Measurements from ENCODE around the gene SLC5A2.
"Not testable (repeated sequence)": the region's sequence is repeated elsewhere in the genome, so short reads cannot be mapped to it uniquely, and the experiment has no call there.

SLC5A2 gene

GRCh38 chr16:31477220-31478216, 5.4 kb upstream of the SLC5A2 start:
- no peak for DNase-seq

DNA sequence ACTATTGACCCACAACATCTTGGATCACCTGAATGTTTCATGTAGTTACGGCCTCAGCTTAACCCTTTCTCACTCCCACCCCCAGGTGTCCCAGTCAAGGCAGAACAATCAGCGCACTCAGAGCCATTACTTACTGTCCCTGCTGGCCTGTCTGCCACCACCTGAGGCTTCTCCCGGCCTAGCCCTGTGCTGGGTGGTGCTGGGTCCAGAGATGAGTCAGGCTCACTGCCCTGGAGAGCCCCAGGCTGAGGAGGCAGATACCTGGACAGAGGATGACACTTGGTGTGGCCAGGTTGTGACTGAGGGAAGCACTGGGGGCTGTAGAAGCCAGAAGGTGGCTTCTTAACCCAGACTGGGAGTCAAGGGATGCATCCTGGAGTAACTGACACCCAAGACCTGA, 4.0 kb upstream of the SLC5A2 start:
- no peak for DNase-seq

DNA sequence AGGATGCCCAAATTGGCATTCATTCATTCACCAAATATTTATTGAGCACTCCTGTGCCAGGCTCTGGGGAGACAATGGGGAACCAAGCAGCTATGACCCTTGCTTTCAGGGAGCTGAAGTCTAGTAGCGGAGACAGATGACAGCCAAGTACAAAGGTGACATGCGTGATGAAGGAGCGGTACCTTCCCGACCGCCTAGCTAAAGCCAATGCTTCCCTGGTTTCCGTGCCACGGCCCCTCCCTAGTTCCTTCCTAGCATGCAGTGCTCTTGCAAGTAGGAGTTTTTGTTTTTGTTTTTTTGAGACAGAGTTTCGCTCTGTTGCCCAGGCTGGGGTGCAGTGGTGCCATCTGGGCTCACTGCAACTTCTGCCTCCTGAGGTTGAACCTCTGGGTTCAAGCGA, 3.2 kb upstream of the SLC5A2 start:
- no peak for DNase-seq

GRCh38 chr16:31480851-31481536, 1.9 kb upstream of the SLC5A2 start:
- DNase-seq = no peak

- DNase-seq = not testable (repeated sequence)
Observed at GRCh38 chr16:31484048-31484447, 1.1 kb downstream of the SLC5A2 start.

GRCh38 chr16:31484491-31485171, 1.7 kb downstream of the SLC5A2 start:
- DNase-seq = no peak

DNA sequence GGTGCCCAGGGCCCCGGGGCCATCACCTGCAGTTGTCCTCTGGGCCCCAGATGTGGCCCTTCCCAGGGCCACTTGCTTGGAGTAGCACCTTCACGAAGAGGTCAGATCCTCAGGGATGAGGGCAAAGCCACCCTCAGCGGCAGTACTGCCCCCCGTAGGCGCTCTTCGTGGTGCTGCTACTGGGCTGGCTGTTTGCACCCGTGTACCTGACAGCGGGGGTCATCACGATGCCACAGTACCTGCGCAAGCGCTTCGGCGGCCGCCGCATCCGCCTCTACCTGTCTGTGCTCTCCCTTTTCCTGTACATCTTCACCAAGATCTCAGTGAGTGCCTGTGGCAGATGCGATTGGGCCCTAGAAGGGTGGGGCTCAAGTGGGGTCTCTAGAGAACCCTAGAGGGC, 2.6 kb downstream of the SLC5A2 start:
- no peak for DNase-seq

DNA sequence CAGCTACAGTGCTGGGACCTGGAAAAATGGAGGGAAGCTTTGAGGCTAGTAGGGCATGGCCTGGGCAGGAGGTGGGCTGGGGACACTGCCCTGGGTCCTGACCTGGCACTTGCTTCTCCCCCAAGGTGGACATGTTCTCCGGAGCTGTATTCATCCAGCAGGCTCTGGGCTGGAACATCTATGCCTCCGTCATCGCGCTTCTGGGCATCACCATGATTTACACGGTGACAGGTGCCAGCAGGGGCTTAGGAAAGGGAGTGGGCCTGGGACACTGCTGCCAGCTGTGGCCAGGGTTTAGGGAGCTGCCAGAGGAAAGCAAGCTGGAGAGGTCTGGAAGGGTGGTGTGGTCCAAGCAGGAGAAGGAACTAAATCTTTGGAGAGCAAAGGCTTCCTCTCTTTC, 3.1 kb downstream of the SLC5A2 start:
- DNase-seq = no peak

- no peak for DNase-seq
Observed at GRCh38 chr16:31487071-31487719, 4.3 kb downstream of the SLC5A2 start.

- DNase-seq = no peak
Observed at GRCh38 chr16:31487720-31488467, 5.0 kb downstream of the SLC5A2 start.

DNA sequence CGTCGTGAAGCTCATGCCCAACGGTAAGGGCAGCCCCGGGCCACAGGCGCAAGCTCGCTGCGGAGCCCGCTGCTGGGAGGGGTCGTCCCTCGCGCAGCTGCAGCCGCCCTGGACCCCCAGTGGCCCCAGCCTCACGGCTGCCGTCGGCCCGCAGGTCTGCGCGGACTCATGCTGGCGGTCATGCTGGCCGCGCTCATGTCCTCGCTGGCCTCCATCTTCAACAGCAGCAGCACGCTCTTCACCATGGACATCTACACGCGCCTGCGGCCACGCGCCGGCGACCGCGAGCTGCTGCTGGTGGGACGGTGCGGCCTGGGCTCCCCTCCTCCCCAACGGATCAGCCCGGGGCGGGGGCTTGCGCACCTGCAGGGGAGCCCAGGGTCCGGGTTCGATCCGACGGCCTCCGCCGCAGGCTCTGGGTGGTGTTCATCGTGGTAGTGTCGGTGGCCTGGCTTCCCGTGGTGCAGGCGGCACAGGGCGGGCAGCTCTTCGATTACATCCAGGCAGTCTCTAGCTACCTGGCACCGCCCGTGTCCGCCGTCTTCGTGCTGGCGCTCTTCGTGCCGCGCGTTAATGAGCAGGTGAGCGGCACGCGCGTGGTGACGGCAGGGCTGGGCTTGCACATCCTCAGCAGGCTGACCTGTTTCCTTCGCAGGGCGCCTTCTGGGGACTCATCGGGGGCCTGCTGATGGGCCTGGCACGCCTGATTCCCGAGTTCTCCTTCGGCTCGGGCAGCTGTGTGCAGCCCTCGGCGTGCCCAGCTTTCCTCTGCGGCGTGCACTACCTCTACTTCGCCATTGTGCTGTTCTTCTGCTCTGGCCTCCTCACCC, 5.8 kb downstream of the SLC5A2 start:
- no peak for DNase-seq

DNA sequence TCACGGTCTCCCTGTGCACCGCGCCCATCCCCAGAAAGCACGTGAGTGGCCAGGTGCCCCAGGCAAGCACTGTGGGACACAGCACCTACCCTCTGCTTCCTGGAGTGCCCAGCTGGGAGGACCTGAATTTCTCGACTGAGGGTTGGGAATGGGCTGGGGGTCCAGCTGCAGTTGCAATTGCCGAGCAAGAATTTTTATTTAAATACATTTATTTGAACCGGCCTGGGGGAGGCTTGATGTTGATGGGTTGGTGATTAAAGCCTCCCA, 6.3 kb downstream of the SLC5A2 start:
- DNase-seq = no peak

GRCh38 chr16:31489616-31490584, 7.0 kb downstream of the SLC5A2 start:
- no peak for DNase-seq

GRCh38 chr16:31491778-31492418, 9.0 kb downstream of the SLC5A2 start:
- DNase-seq = no peak

- DNase-seq = no peak
Observed at GRCh38 chr16:31493506-31494125, 10.7 kb downstream of the SLC5A2 start.

GRCh38 chr16:31496670-31497069, 13.7 kb downstream of the SLC5A2 start:
- no peak for DNase-seq

DNA sequence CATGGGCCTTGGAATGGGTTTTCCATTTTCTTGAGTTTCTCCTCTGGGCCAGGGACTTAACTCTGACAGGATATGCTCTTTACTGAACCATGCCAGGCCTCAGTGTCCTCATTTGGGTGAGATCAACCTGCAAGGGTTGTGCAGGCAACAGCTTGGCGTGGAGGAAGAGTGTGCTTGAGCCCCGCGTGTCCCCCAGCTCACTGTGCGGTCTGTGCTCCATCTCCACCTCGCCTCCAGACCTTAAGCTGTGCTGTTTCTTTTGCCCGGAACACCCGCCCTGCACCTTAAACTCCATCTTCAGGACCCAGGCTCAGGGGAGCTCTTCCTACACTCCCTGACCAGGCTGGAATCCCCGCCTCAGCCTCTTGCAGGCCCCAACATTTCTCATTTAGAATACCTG, 15.6 kb downstream of the SLC5A2 start:
- DNase-seq = no peak

- no peak for DNase-seq
Observed at GRCh38 chr16:31499928-31500327, 17.0 kb downstream of the SLC5A2 start.

- DNase-seq = no peak
Observed at GRCh38 chr16:31501226-31501965, 18.5 kb downstream of the SLC5A2 start.
